ENCODE results near the gene RASGEF1B. TPM values are rescaled to one million over a fixed set of nuclear protein-coding genes. Genes with fewer than 3 reads are reported as not detected.

Gene RASGEF1B
- not detected in 2 replicates for total RNA-seq

GRCh38 chr4:81471588-81472280, at the start of gene RASGEF1B:
Gene RASGEF1B, minus strand, starts transcription at chr4:81471907. Its CDS starts 12,399 bp downstream, at chr4:81459508.

